Measurements from ENCODE around the gene CDKN2AIPNL. TPM values are rescaled to one million over a fixed set of nuclear protein-coding genes. Genes with fewer than 3 reads are reported as not detected.

Gene CDKN2AIPNL
- total and polyA plus RNA-seq, 3 donors from 2014 or later = 36.0 to 42.6 (median 37.1) TPM

- Histone ChIP-seq H3K27ac (peak overlapping the region in 1 of 2 donors; percentile 14), H3K9me3 (no peaks in the 10 kb centered on the region), H3K4me1 (peaks cover 14% of the 10 kb centered on the region), H3K27me3 (no peaks in the 10 kb centered on the region), H3K4me3 (no peak overlapping the region), H3K36me3 (ENCODE audit: low read depth, missing control alignments) (no peaks in the 10 kb centered on the region)
- TF ChIP-seq CTCF (IDR thresholded peaks at IDR 0.05) = no peak
- TF ChIP-seq POLR2A (IDR thresholded peaks at IDR 0.05) = no peak
- 57 to 66% methylated on average over 9 to 10 of the region's 10 CpGs for WGBS, 2 donors
- intact Hi-C loops (cut with DNase I; ENCODE audit: low total_unique reads) = no loop called here
- DNase-seq = peak; percentile 58
Observed at GRCh38 chr5:134458234-134459009, 46.7 kb upstream of the CDKN2AIPNL start.

- Histone ChIP-seq H3K9me3 (no peaks in the 10 kb centered on the region), H3K4me1 (peaks cover 14% of the 10 kb centered on the region), H3K27ac (no peak overlapping the region), H3K36me3 (ENCODE audit: low read depth, missing control alignments) (no peaks in the 10 kb centered on the region), H3K4me3 (no peak overlapping the region), H3K27me3 (no peaks in the 10 kb centered on the region)
- DNase-seq = no peak
- 91 to 94% methylated on average over 3 of the region's 3 CpGs for WGBS, 2 donors
- TF ChIP-seq CTCF (IDR thresholded peaks at IDR 0.05) = no peak
- TF ChIP-seq POLR2A (IDR thresholded peaks at IDR 0.05) = no peak
- intact Hi-C loops (cut with DNase I; ENCODE audit: low total_unique reads) = no loop called here
Observed at GRCh38 chr5:134457801-134458200, 46.1 kb upstream of the CDKN2AIPNL start.

GRCh38 chr5:134456825-134457224, 45.1 kb upstream of the CDKN2AIPNL start:
- no peak for DNase-seq
- peaks cover 20% of the 10 kb centered on the region for H3K4me1 ChIP-seq
- no peaks in the 10 kb centered on the region for H3K9me3 ChIP-seq
- intact Hi-C loops (cut with DNase I; ENCODE audit: low total_unique reads) = no loop called here
- H3K36me3 ChIP-seq (ENCODE audit: low read depth, missing control alignments) = no peaks in the 10 kb centered on the region
- 86 to 94% methylated on average over 4 of the region's 4 CpGs for WGBS, 2 donors
- no peak overlapping the region for H3K4me3 ChIP-seq
- TF ChIP-seq POLR2A (IDR thresholded peaks at IDR 0.05) = no peak
- TF ChIP-seq CTCF (IDR thresholded peaks at IDR 0.05) = no peak
- H3K27ac ChIP-seq = no peak overlapping the region
- H3K27me3 ChIP-seq = no peaks in the 10 kb centered on the region

GRCh38 chr5:134455466-134455865, 43.8 kb upstream of the CDKN2AIPNL start:
- no peaks in the 10 kb centered on the region for H3K9me3 ChIP-seq
- no peak overlapping the region for H3K27ac ChIP-seq
- WGBS, 2 donors = 67 to 74% methylated on average over 8 of the region's 8 CpGs
- TF ChIP-seq POLR2A (IDR thresholded peaks at IDR 0.05) = no peak
- no peak for TF ChIP-seq CTCF (IDR thresholded peaks at IDR 0.05)
- H3K27me3 ChIP-seq = no peaks in the 10 kb centered on the region
- H3K4me3 ChIP-seq = no peak overlapping the region
- no peaks in the 10 kb centered on the region for H3K36me3 ChIP-seq (ENCODE audit: low read depth, missing control alignments)
- DNase-seq = peak; percentile 65
- intact Hi-C loops (cut with DNase I; ENCODE audit: low total_unique reads) = no loop called here
- peaks cover 27% of the 10 kb centered on the region for H3K4me1 ChIP-seq

GRCh38 chr5:134453016-134453415, 41.3 kb upstream of the CDKN2AIPNL start:
- TF ChIP-seq CTCF (IDR thresholded peaks at IDR 0.05) (no peak), POLR2A (IDR thresholded peaks at IDR 0.05) (no peak)
- H3K9me3 ChIP-seq = no peaks in the 10 kb centered on the region
- no peak for DNase-seq
- intact Hi-C loops (cut with DNase I; ENCODE audit: low total_unique reads) = no loop called here
- H3K27ac ChIP-seq = no peak overlapping the region
- peaks cover 17% of the 10 kb centered on the region for H3K4me1 ChIP-seq
- 85 to 88% methylated on average over 2 of the region's 2 CpGs for WGBS, 2 donors
- H3K36me3 ChIP-seq (ENCODE audit: low read depth, missing control alignments) = no peaks in the 10 kb centered on the region
- no peaks in the 10 kb centered on the region for H3K27me3 ChIP-seq
- no peak overlapping the region for H3K4me3 ChIP-seq
